Body of pancreas (tissue), 4 donors: ENCODE results near the gene HIF3A.

ENCODE experiments used
- CTCF ChIP-seq, 7 experiments: fragments of 450-650 bp in 4 of 7; fragments of 200-600 bp in 3 of 7; sonication (generic) in 3 of 7; IDR thresholded peaks; one replicate each; pipeline ENCODE4 v1.5.1; 2016 to 2019; ENCODE audit warnings: antibody characterized with exemption in 7 of 7
- POLR2A ChIP-seq, 3 donors: fragments of 450-650 bp; IDR thresholded peaks; one replicate each; pipeline ENCODE4 v1.6.1; 2016; ENCODE audit warnings: antibody characterized with exemption in 3 of 3, mild to moderate bottlenecking in 2 of 3

- TF ChIP-seq CTCF (IDR thresholded peaks at IDR 0.05), result no peak
- TF ChIP-seq POLR2A (IDR thresholded peaks at IDR 0.05), result no peak
These were observed 51.1 kb downstream of the HIF3A start for GRCh38 chr19:46347985-46348384.
